NCI-H460 (cell line): ENCODE measurements around the gene SMU1. TPM values are rescaled to one million over a fixed set of nuclear protein-coding genes. Genes with fewer than 3 reads are reported as not detected.
"Not testable (repeated sequence)": the region's sequence is repeated elsewhere in the genome, so short reads cannot be mapped to it uniquely, and the experiment has no call there.

Experiments
- DNase-seq: peaks from one replicate; pipeline ENCODE4 v3.0.0-alpha.2; 2016; ENCODE audit warnings: low read depth; ENCODE audit errors: extremely low read depth
- total RNA-seq: library from RNA; depleted of rRNA; stranded (reverse); fragments of >200 nt; shearing (Covaris generic); gene quantifications from 2 replicates; pipeline ENCODE4 v1.2.3, GENCODE V29; 2014

Gene SMU1
- total RNA-seq, 1 experiment from 2014 or later = 20.2 TPM

DNA sequence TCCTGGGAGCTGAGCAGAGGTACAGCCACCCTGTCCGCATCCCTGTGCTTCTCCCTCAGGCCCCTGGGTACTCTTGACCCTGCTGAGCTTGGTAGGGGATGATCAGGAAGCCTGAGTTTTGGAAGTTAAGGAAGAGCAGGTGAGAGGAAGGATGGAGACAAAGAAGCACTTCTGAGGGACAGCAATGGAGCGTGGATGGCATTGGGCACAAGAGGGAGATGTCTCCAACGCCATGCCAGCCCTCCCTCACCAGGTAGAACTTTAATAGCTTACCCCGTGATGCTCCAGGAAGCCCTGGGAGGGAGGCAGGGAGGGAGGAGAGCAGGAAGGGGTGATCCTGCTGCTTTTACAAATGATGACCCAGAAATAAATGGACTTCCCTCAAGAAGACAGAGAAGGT lies 29.9 kb upstream of the SMU1 start:
- DNase-seq = no peak

- DNase-seq = no peak
Measured at GRCh38 chr9:33105959-33106358, 29.5 kb upstream of the SMU1 start.

GRCh38 chr9:33105504-33105903 lies 29.0 kb upstream of the SMU1 start:
- DNase-seq = no peak

- DNase-seq = no peak
Measured at GRCh38 chr9:33104401-33104800, 27.9 kb upstream of the SMU1 start.

DNA sequence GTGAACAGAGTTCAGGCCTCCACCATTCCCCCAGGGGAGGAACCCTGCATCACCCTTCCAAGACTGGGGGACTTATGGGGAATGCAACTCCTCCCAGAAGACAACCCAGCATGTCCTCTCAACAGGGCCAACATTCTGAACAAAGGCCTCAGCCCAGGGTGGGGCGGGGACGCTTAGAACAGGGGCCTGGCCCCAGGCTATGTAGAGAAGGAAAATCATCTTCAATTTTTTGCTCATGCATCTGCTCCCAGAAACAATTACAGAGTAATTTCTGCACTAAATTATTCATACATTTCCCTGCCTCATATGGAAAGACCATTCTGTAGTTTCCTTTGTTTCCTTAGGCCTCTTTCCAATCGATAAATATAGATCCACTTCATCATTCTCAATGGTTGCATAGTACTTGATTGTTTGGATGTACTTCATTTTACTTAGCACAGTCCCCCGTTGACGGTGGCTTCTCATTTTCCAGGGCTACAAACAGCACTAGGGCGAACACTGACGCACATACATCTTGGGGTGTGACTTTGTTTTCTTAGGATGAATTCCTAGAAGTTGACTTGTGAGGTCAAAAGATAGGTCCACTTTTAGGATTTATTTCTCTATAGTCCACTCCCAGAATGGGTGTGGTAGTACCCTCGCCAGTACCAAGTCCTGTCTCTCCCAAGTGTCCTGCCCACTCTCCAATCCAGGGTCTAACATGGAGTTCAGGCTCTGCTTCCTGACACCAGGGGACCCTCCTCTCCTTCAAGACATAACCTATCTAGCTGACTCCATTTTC lies 27.2 kb upstream of the SMU1 start:
- DNase-seq = peak; percentile 67

DNA sequence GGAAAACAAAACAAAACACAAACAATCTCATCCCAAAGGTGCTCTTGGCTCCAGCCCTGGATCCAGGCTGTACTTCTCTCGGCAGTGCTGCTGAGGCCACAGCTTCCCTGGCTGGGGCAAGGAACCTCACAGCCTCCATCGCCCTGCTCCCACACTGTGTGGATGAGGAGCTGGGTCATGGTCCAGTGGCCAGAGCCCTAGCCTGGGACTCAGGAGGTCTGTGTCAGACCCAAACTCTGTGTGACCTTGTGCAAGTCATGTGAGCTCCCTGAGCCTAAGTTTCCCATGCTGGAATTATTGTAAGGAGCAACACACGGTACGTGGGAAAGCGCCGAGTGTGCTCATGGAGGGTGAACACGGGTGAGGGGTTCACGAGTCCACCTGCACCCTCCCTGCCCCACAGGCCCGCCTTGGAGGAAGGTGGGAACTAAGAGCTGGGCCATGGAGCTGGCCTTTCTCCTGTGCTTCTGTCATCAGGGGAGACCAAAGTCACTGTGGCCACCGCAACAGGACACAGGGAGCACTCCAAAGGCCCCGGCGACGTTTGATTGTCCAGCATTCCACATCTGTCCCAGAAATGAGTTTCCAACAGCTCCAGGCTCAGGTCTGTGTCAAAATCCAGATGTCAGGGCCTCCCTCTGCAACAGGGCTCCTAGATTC lies 26.2 kb upstream of the SMU1 start:
- DNase-seq = no peak

DNA sequence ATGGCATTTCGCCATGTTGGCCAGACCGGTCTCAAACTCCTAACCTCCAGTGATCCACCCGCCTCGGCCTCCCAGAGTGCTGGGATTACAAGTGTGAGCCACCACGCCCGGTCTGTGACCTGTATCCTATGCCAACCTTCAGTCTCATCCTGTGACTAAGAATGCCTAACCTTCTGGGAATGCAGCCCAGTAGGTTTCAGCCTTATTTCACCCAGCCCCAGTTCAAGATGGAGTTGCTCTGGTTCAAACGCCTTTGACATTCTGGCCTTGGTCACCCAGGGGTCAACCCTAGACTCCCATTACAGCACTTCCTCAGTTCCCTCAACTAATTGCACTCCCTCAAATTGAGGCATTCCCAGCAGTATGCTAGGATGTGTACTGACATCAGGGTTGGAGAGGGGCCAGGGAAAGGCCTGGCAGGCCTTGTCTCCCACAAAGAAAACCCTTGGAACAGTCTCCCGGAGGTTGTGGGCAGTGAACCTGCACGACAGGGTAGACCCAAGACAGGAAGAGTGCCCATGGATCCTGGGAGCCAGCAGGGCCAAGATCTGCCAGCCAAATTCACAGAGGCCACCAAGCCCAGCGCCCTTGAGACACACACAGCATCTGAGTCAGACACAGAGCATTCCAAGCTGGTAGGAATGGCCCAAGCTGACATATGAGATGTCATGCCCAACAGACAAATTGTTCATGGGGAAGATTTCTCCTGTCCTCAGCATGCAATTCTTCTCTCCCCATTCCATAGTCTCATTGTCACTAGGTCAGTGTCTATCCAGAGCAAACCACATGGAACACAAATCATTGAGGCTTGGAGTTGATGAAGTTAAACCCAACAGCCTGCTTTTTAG lies 24.9 kb upstream of the SMU1 start:
- DNase-seq = no peak

DNA sequence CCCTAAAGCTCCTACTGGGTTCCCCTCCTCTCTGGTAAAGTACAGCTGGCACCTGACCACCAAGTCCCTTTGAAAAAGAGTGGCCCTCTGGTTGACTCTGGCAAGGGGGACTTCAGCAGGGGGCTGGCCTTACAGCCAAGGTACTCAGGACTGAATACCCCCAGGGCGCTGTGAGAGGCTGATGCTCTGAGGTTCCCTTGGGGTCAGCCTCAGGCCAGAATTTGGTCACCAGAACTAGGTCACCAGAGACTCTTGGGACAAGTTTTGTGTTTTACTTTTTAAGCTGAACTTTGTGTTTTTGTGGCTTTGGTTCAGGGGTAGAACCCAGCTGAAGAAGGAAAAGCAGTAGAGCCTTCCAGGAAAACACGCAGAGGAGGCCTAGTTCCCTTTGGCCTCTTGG lies 23.3 kb upstream of the SMU1 start:
- no peak for DNase-seq

- DNase-seq = no peak
Measured at GRCh38 chr9:33097192-33097591, 20.7 kb upstream of the SMU1 start.

GRCh38 chr9:33092634-33093033 lies 16.2 kb upstream of the SMU1 start:
- DNase-seq = no peak

GRCh38 chr9:33085672-33086071 lies 9.2 kb upstream of the SMU1 start:
- DNase-seq = not testable (repeated sequence)

- no peak for DNase-seq
Measured at GRCh38 chr9:33082538-33083326, 6.3 kb upstream of the SMU1 start.

GRCh38 chr9:33082128-33082527 lies 5.7 kb upstream of the SMU1 start:
- no peak for DNase-seq

DNA sequence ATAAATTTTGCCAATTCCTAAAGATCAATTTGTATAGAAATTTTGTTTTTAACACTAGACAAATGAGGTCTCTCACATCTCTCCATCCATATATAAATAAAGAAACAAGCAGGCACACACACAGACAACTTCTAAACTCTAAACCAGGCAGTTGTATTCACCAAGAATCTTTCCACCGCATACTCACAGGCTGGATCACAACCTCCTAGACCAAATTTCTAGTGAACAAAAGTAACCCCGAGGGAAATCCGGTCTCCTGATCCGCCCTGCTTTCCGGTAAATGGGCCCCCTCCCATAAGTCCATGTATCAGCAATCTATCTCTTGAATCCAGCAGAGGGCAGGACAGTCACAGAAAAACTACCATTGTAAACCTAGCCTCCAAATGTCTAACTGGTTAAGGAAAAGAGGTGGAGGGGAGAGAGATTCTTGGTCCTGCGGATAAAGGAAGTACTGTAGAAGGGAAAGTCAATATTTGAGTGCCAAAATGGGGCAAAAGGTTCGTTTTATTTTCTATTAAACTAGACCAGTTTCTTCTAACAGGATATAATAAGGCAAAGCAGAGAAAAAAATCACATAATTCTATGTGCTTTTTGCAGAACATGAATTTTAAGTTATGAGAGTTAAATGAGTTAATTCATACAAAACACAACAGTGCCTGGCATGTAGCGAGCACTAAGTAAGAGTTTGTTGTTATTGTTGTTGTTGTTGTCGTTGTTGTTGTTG lies 4.8 kb upstream of the SMU1 start:
- DNase-seq = peak; percentile 79

GRCh38 chr9:33080534-33080933 lies 4.1 kb upstream of the SMU1 start:
- no peak for DNase-seq

DNA sequence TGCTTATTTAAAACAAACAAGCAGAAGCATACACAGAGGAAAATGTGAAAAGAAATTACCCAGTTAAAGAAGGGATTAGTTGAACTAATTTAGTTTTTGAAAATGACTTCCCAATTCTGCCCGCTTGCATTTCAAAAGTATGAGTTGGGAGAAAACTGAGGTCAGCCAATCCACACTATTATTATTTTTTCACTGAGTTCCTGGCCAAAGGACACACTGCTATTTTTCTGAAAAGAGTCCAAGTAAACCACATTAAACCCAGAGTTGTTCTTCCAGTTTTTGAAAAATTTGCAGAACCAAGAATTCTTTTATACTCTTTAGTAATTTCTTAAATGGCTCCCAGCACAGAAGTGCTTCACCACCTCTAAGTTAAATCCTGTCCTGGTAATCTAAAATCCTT lies 7.5 kb downstream of the SMU1 start:
- no peak for DNase-seq

GRCh38 chr9:33065157-33066076 lies 11.1 kb downstream of the SMU1 start:
- DNase-seq = no peak

GRCh38 chr9:33051144-33051543 lies 25.3 kb downstream of the SMU1 start:
- no peak for DNase-seq
